OCI-LY7 (cell line): ENCODE results near the gene SLC6A6. TPM values are rescaled to one million over a fixed set of nuclear protein-coding genes. Genes with fewer than 3 reads are reported as not detected.

Experiments
- BruUV-seq: library from RNA; stranded (reverse); fragments of 400-500 nt; replicated peaks from 2 replicates; lab custom pipeline; 2021; lab: Mats Ljungman, UMichigan
- CTCF ChIA-PET: fragments of 300-600 bp; sonication (Branson Sonifier 250); formaldehyde crosslinking; loops from one replicate; lab custom pipeline; 2022; ENCODE audit warnings: antibody characterized with exemption; ENCODE audit not compliant: unreplicated experiment; lab: Charles Lee
- POLR2A ChIA-PET: fragments of 300-600 bp; sonication (Branson Sonifier 250); formaldehyde crosslinking; loops from one replicate; lab custom pipeline; 2022; ENCODE audit warnings: antibody characterized with exemption; lab: Charles Lee
- DNase-seq: peaks from one replicate; pipeline ENCODE4 v3.0.0-alpha.2; 2015; ENCODE audit warnings: low spot score
- H2AFZ ChIP-seq: fragments of 200-600 bp; sonication (generic), shearing (Covaris generic); 2 replicates; pipeline ENCODE4 v1.6.1; 2014; ENCODE audit warnings: mild to moderate bottlenecking, antibody characterized with exemption, low read length, moderate library complexity
- H3K27ac ChIP-seq: fragments of 200-600 bp; sonication (generic); 2 replicates; pipeline ENCODE4 v1.5.1; 2014; ENCODE audit warnings: mixed run types, low read depth, mild to moderate bottlenecking, moderate library complexity, low read length, inconsistent platforms; ENCODE audit not compliant: poor library complexity, severe bottlenecking
- H3K36me3 ChIP-seq: fragments of 200-600 bp; sonication (generic); 2 replicates; pipeline ENCODE4 v1.6.1; 2014; ENCODE audit warnings: mild to moderate bottlenecking, antibody characterized with exemption, low read length, moderate library complexity, mixed read lengths; ENCODE audit not compliant: insufficient read depth
- H3K4me1 ChIP-seq: fragments of 200-600 bp; sonication (generic); 2 replicates; pipeline ENCODE4 v1.5.1; 2014; ENCODE audit warnings: mild to moderate bottlenecking, low read length; ENCODE audit not compliant: insufficient read depth, poor library complexity, severe bottlenecking
- H3K4me2 ChIP-seq: fragments of 200-600 bp; sonication (generic); 2 replicates; pipeline ENCODE4 v1.6.1; 2014; ENCODE audit warnings: mild to moderate bottlenecking, low read length
- H3K4me3 ChIP-seq: fragments of 200-600 bp; sonication (generic); 2 replicates; pipeline ENCODE4 v1.5.1; 2014; ENCODE audit warnings: mild to moderate bottlenecking, low read depth, low read length; ENCODE audit not compliant: poor library complexity, severe bottlenecking
- H3K79me2 ChIP-seq: fragments of 200-600 bp; sonication (generic); 2 replicates; pipeline ENCODE4 v1.6.1; 2016; ENCODE audit warnings: low read depth, mild to moderate bottlenecking, low read length, moderate library complexity, mixed read lengths; ENCODE audit not compliant: insufficient read depth
- H3K9me2 ChIP-seq: fragments of 200-600 bp; sonication (generic); 2 replicates; pipeline ENCODE4 v1.6.1; 2016; ENCODE audit warnings: mild to moderate bottlenecking, low read length, mixed read lengths; ENCODE audit not compliant: insufficient read depth
- H3K9me3 ChIP-seq: fragments of 200-600 bp; sonication (generic); 2 replicates; pipeline ENCODE4 v1.6.1; 2014; ENCODE audit warnings: mild to moderate bottlenecking, mixed run types, low read length, mixed read lengths
- H4K20me1 ChIP-seq: fragments of 200-600 bp; sonication (generic); 2 replicates; pipeline ENCODE4 v1.6.1; 2014; ENCODE audit warnings: mild to moderate bottlenecking, antibody characterized with exemption, low read length, moderate library complexity, mixed read lengths; ENCODE audit not compliant: insufficient read depth
- EZH2phosphoT487 ChIP-seq: fragments of 200-600 bp; sonication (generic); IDR thresholded peaks from 2 replicates; pipeline ENCODE4 v1.6.1; 2018; ENCODE audit warnings: low read depth, borderline replicate concordance, mild to moderate bottlenecking, mixed run types, antibody characterized with exemption, low read length, moderate library complexity, mixed read lengths
- intact Hi-C: fragments of 100-400 bp; cut with micrococcal nuclease; formaldehyde crosslinking; loops from one replicate; pipeline ENCODE4 v1.10.0; 2022; ENCODE audit not compliant: unreplicated experiment
- total RNA-seq, 2 experiments: library from RNA; depleted of rRNA in 1 of 2; stranded (reverse); fragments of >200 nt in 1 of 2; shearing (Covaris generic) in 1 of 2; gene quantifications; 2 replicates each; pipeline ENCODE4 v1.2.3, GENCODE V29; 2014 to 2022
- TF ChIP-seq, protein P1 (sequence below): fragments of 200-600 bp; sonication (generic); conservative IDR thresholded peaks from 2 replicates; pipeline ENCODE4 v1.5.1; 2014; ENCODE audit warnings: mild to moderate bottlenecking, antibody characterized with exemption, low read length, moderate library complexity, mixed read lengths

Gene SLC6A6
- total RNA-seq, 2 experiments from 2014 or later: 43.0 to 51.8 TPM

DNA sequence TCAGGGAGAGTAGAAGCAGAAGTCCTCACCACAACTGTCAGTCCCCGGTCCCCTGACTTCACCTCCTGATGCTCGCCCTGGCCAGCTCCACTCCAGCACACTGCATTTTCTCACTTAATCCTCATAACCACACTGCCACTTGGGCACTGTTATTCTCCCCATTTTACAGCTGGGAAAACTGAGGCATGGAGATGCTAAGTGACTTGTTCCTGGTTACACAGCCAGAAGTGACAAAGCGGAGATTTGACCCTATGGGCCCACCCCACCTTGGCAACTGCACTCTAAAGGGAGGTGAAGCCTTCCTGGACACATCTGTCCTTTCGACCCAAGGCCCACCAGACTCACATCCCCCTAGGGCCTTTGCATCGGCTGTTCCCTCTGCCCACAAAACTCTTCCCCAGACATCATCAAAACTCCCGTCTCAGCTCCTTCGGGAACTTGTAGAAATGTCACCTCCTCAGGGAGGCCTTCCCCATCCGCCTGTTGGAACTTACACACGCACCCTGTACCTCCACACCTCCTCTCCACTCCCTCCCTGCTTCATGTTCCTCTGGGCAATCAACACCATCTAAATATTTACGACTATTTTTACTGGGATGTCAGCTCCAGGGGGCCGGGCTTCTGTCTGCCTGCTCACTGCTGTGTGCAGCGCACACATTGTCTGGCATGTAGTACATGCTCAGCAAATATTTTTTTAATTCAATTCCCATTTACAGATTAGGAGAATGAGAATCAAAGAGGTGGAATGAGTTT, 134.6 kb downstream of the SLC6A6 start:
- Histone ChIP-seq H3K27ac (no peak overlapping the region), H3K9me2 (no peaks in the 10 kb centered on the region), H3K4me1 (no peaks in the 10 kb centered on the region), H3K9me3 (no peaks in the 10 kb centered on the region), H2AFZ (no peak overlapping the region), H3K36me3 (no peaks in the 10 kb centered on the region), H3K4me3 (no peak overlapping the region), H3K79me2 (no peaks in the 10 kb centered on the region), H4K20me1 (no peaks in the 10 kb centered on the region), H3K4me2 (no peak overlapping the region)
- no TSS peak for BruUV-seq
- DNase-seq: no peak
- TF ChIP-seq, protein P1, sequence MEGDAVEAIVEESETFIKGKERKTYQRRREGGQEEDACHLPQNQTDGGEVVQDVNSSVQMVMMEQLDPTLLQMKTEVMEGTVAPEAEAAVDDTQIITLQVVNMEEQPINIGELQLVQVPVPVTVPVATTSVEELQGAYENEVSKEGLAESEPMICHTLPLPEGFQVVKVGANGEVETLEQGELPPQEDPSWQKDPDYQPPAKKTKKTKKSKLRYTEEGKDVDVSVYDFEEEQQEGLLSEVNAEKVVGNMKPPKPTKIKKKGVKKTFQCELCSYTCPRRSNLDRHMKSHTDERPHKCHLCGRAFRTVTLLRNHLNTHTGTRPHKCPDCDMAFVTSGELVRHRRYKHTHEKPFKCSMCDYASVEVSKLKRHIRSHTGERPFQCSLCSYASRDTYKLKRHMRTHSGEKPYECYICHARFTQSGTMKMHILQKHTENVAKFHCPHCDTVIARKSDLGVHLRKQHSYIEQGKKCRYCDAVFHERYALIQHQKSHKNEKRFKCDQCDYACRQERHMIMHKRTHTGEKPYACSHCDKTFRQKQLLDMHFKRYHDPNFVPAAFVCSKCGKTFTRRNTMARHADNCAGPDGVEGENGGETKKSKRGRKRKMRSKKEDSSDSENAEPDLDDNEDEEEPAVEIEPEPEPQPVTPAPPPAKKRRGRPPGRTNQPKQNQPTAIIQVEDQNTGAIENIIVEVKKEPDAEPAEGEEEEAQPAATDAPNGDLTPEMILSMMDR: no peak
- TF ChIP-seq EZH2phosphoT487: no peak
- POLR2A ChIA-PET: no interaction called here
- CTCF ChIA-PET: no interaction called here
- intact Hi-C loops: no loop called here

GRCh38 chr3:14537590-14538450, 135.4 kb downstream of the SLC6A6 start:
- POLR2A ChIA-PET: no interaction called here
- Histone ChIP-seq H3K79me2 (no peaks in the 10 kb centered on the region), H3K4me3 (no peak overlapping the region), H4K20me1 (no peaks in the 10 kb centered on the region), H3K4me1 (no peaks in the 10 kb centered on the region), H3K4me2 (no peak overlapping the region), H3K36me3 (no peaks in the 10 kb centered on the region), H3K27ac (no peak overlapping the region), H3K9me3 (no peaks in the 10 kb centered on the region), H2AFZ (no peak overlapping the region), H3K9me2 (no peaks in the 10 kb centered on the region)
- no TSS peak for BruUV-seq
- DNase-seq: peak; percentile 7
- intact Hi-C loops: no loop called here
- CTCF ChIA-PET: interaction anchor here (0.7 kb wide), 2 partner anchors 12 to 33 kb away, joined by 3 to 4 read pairs; no protein-coding TSS in a partner anchor
- TF ChIP-seq EZH2phosphoT487: no peak
- TF ChIP-seq, protein P1: no peak
